Mesenchymal stem cell (in vitro differentiated cells and primary cell): ENCODE data around the gene TUNAR.

Experiments used
- DNase-seq: peaks from one replicate; pipeline ENCODE4 v3.0.0-alpha.2; 2013
- H2AFZ ChIP-seq: one replicate; pipeline ENCODE4 v1.6.1; 2013; ENCODE audit warnings: low read depth, mild to moderate bottlenecking, control low read depth, inconsistent platforms, low read length, moderate library complexity
- H2AK5ac ChIP-seq: 2 replicates; pipeline ENCODE4 v1.6.1; 2013; ENCODE audit warnings: low read length, moderate library complexity, mild to moderate bottlenecking, inconsistent platforms; ENCODE audit not compliant: severe bottlenecking
- H2BK120ac ChIP-seq: one replicate; pipeline ENCODE4 v1.6.1; 2013; ENCODE audit warnings: low read depth, mild to moderate bottlenecking, inconsistent platforms, low read length, moderate library complexity
- H2BK12ac ChIP-seq, 2 experiments: one replicate each; pipeline ENCODE4 v1.6.1; 2013; ENCODE audit warnings: inconsistent platforms in 2 of 2, low read length in 2 of 2, mild to moderate bottlenecking in 2 of 2, moderate library complexity in 2 of 2, control low read depth in 1 of 2
- H2BK15ac ChIP-seq: one replicate; pipeline ENCODE4 v1.6.1; 2013; ENCODE audit warnings: mild to moderate bottlenecking, low read depth, inconsistent platforms; ENCODE audit not compliant: poor library complexity, severe bottlenecking
- H2BK5ac ChIP-seq: 2 replicates; pipeline ENCODE4 v1.6.1; 2013; ENCODE audit warnings: low read depth, mild to moderate bottlenecking, low read length, control low read depth, inconsistent platforms; ENCODE audit not compliant: poor library complexity, severe bottlenecking
- H3K14ac ChIP-seq, 2 experiments: one replicate each; pipeline ENCODE4 v1.6.1; 2013; ENCODE audit warnings: inconsistent platforms in 2 of 2, low read length in 2 of 2, control low read depth in 1 of 2, mild to moderate bottlenecking in 1 of 2, moderate library complexity in 1 of 2
- H3K18ac ChIP-seq, 2 experiments: one replicate each; pipeline ENCODE4 v1.6.1; 2013; ENCODE audit warnings: inconsistent platforms in 2 of 2, low read length in 2 of 2, control low read depth in 1 of 2, low read depth in 1 of 2, mild to moderate bottlenecking in 1 of 2
- H3K23ac ChIP-seq, 2 experiments: one replicate each; pipeline ENCODE4 v1.6.1; 2013; ENCODE audit warnings: inconsistent platforms in 2 of 2, low read length in 2 of 2, mild to moderate bottlenecking in 2 of 2, moderate library complexity in 2 of 2, control low read depth in 1 of 2
- H3K27ac ChIP-seq: 2 replicates; pipeline ENCODE4 v1.5.1; 2013; ENCODE audit warnings: mild to moderate bottlenecking, moderate library complexity, low read length, control low read depth, inconsistent platforms; ENCODE audit not compliant: poor library complexity, severe bottlenecking
- H3K27me3 ChIP-seq, 2 experiments: 2 replicates each; pipeline versions ENCODE4 v1.6.1 to v1.7.0; 2013; ENCODE audit warnings: low read length in 2 of 2, mild to moderate bottlenecking in 2 of 2, moderate library complexity in 2 of 2, control low read depth in 1 of 2, inconsistent platforms in 1 of 2; ENCODE audit not compliant: control insufficient read depth in 1 of 2, insufficient read depth in 1 of 2
- H3K36me3 ChIP-seq, 2 experiments: 2 replicates each; pipeline versions ENCODE4 v1.6.1 to v1.7.0; 2013; ENCODE audit warnings: low read length in 2 of 2, control low read depth in 1 of 2, inconsistent platforms in 1 of 2, low read depth in 1 of 2, mild to moderate bottlenecking in 1 of 2; ENCODE audit not compliant: insufficient read depth in 2 of 2, control insufficient read depth in 1 of 2
- H3K4ac ChIP-seq, 2 experiments: one replicate each; pipeline ENCODE4 v1.6.1; 2013; ENCODE audit warnings: inconsistent platforms in 2 of 2, low read length in 2 of 2, mild to moderate bottlenecking in 2 of 2, moderate library complexity in 2 of 2, control low read depth in 1 of 2, low read depth in 1 of 2
- H3K4me1 ChIP-seq: 2 replicates; pipeline ENCODE4 v1.6.1; 2013; ENCODE audit warnings: low read depth, low read length, control low read depth; ENCODE audit not compliant: control insufficient read depth, insufficient read depth
- H3K4me2 ChIP-seq: 2 replicates; pipeline ENCODE4 v1.6.1; 2013; ENCODE audit warnings: low read length, mild to moderate bottlenecking, inconsistent platforms; ENCODE audit not compliant: poor library complexity, severe bottlenecking
- H3K4me3 ChIP-seq, 2 experiments: 2 replicates each; pipeline versions ENCODE4 v1.5.1 to v1.7.0; 2013; ENCODE audit warnings: low read length in 2 of 2, mild to moderate bottlenecking in 2 of 2, control low read depth in 1 of 2, low read depth in 1 of 2; ENCODE audit not compliant: insufficient read depth in 1 of 2
- H3K79me1 ChIP-seq: replicated peaks from 2 replicates; pipeline ENCODE4 v1.6.1; 2013; ENCODE audit warnings: mild to moderate bottlenecking, control low read depth, low read length, inconsistent platforms; ENCODE audit not compliant: poor library complexity, severe bottlenecking
- H3K9ac ChIP-seq: 2 replicates; pipeline ENCODE4 v1.7.0; 2013; ENCODE audit warnings: mild to moderate bottlenecking, low read length, moderate library complexity
- H3K9me3 ChIP-seq: 2 replicates; pipeline ENCODE4 v1.7.0; 2013; ENCODE audit warnings: mild to moderate bottlenecking, low read length; ENCODE audit not compliant: control insufficient read depth
- H4K8ac ChIP-seq: one replicate; pipeline ENCODE4 v1.6.1; 2013; ENCODE audit warnings: inconsistent platforms, mild to moderate bottlenecking, low read length, moderate library complexity
- H4K91ac ChIP-seq: one replicate; pipeline ENCODE4 v1.6.1; 2013; ENCODE audit warnings: mild to moderate bottlenecking, low read length, inconsistent platforms
- WGBS: methylation state at CpG from one replicate; pipeline ENCODE4 v1.1.7; 2013; ENCODE audit warnings: mixed read lengths; 5-methylcytosine and 5-hydroxymethylcytosine counted together

TUNAR gene

DNA sequence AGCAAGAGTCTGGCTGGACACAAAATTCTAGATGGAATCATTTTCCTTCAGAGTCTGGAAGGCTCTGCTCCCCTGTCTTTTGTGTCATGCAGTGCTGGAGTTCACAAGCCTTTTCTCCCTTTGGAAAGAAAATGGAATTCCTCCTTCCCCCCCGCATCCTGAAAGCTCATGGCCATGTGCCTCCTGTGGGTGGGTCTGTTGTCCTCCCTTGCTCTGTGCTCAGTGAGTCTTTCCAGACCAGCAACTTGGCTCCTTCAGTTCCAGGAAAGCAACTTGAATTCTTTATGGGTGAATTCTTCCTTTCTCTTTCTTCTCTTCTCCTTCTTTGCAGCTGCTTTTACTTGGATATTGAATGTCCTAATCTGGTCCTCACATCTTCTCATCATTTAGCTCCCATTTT is 70.2 kb downstream of the TUNAR start:
- Histone ChIP-seq H3K9ac (no peak overlapping the region), H3K4me1 (no peaks in the 10 kb centered on the region), H3K18ac (no peak overlapping the region), H3K4me2 (no peak overlapping the region), H3K14ac (no peak overlapping the region), H2BK120ac (no peak overlapping the region), H3K9me3 (no peaks in the 10 kb centered on the region), H3K23ac (no peak overlapping the region), H2BK15ac (no peak overlapping the region), H3K27me3 (peaks cover 0 to 11% of the 10 kb centered on the region in 2 experiments), H3K4ac (no peak overlapping the region), H3K27ac (no peak overlapping the region), H3K79me1 (no peaks in the 10 kb centered on the region), H3K36me3 (no peaks in the 10 kb centered on the region), H2BK5ac (no peak overlapping the region), H3K4me3 (no peak overlapping the region), H2AK5ac (no peak overlapping the region), H2BK12ac (no peak overlapping the region), H2AFZ (no peak overlapping the region), H4K8ac (no peak overlapping the region), H4K91ac (no peak overlapping the region)
- DNase-seq = no peak
- 58% methylated on average over 1 of the region's 1 CpG for WGBS

DNA sequence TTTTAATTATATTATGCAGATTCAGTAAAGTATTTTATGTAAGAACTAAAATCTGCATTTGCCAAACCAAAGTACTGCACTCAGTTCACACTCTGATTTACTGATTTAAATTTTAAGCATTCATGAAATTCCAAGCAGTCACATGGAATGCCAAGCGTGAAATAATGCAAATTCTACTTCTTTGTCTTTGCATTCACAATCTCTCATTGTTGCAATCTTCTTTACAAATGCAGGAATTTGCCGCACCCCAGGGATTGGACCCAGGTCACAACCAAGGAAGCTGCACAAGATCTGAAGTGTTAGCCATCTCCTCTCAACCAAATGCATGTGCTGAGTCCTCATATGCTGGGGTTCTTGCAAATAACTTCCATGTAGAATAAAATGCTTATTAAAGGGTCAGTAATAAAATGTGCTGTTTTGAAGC is 71.9 kb downstream of the TUNAR start:
- no peak overlapping the region for H3K4ac ChIP-seq
- WGBS = 0% methylated on average over 2 of the region's 2 CpGs
- no peak overlapping the region for H2BK15ac ChIP-seq
- no peak overlapping the region for H3K9ac ChIP-seq
- H3K36me3 ChIP-seq = no peaks in the 10 kb centered on the region
- H3K4me3 ChIP-seq = no peak overlapping the region
- H3K14ac ChIP-seq = no peak overlapping the region
- no peak overlapping the region for H2BK12ac ChIP-seq
- H4K91ac ChIP-seq = no peak overlapping the region
- no peak overlapping the region for H2BK5ac ChIP-seq
- no peaks in the 10 kb centered on the region for H3K79me1 ChIP-seq
- no peak overlapping the region for H3K18ac ChIP-seq
- no peak overlapping the region for H2AFZ ChIP-seq
- H2AK5ac ChIP-seq = no peak overlapping the region
- no peak overlapping the region for H3K27ac ChIP-seq
- H3K23ac ChIP-seq = no peak overlapping the region
- no peak overlapping the region for H4K8ac ChIP-seq
- H3K27me3 ChIP-seq = peaks cover 0 to 11% of the 10 kb centered on the region in 2 experiments
- no peaks in the 10 kb centered on the region for H3K4me1 ChIP-seq
- DNase-seq = no peak
- H2BK120ac ChIP-seq = no peak overlapping the region
- no peaks in the 10 kb centered on the region for H3K9me3 ChIP-seq
- no peak overlapping the region for H3K4me2 ChIP-seq

DNA sequence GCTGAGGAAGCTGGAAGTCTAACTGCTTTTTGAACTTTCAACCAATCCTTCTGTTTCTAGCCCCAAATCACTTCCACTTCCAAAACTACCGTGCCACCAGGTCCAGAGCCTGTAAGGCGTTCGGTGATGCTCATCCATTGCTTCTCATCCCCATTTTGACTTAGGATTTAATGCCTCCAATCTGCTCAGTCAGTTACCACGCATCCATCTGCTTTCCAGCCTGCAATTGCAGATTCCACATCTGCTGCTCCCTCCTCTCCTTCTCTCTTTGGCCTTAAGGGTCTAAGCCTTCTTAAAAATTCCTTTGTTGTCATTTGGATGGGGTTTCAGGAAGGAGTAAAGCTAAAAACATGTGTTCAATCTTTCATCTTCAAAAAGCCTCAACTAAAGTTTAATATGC is 74.7 kb downstream of the TUNAR start:
- Histone ChIP-seq H3K4me2 (no peak overlapping the region), H3K14ac (no peak overlapping the region), H3K23ac (no peak overlapping the region), H3K9me3 (no peaks in the 10 kb centered on the region), H3K18ac (no peak overlapping the region), H3K4me3 (no peak overlapping the region), H3K4ac (no peak overlapping the region), H4K91ac (no peak overlapping the region), H3K79me1 (no peaks in the 10 kb centered on the region), H2AK5ac (no peak overlapping the region), H3K4me1 (no peaks in the 10 kb centered on the region), H2AFZ (no peak overlapping the region), H2BK12ac (no peak overlapping the region), H3K36me3 (no peaks in the 10 kb centered on the region), H4K8ac (no peak overlapping the region), H3K27ac (no peak overlapping the region), H3K9ac (no peak overlapping the region), H2BK5ac (no peak overlapping the region), H2BK120ac (no peak overlapping the region), H3K27me3 (peaks cover 0 to 6% of the 10 kb centered on the region in 2 experiments), H2BK15ac (no peak overlapping the region)
- no peak for DNase-seq
- 69% methylated on average over 3 of the region's 4 CpGs for WGBS

DNA sequence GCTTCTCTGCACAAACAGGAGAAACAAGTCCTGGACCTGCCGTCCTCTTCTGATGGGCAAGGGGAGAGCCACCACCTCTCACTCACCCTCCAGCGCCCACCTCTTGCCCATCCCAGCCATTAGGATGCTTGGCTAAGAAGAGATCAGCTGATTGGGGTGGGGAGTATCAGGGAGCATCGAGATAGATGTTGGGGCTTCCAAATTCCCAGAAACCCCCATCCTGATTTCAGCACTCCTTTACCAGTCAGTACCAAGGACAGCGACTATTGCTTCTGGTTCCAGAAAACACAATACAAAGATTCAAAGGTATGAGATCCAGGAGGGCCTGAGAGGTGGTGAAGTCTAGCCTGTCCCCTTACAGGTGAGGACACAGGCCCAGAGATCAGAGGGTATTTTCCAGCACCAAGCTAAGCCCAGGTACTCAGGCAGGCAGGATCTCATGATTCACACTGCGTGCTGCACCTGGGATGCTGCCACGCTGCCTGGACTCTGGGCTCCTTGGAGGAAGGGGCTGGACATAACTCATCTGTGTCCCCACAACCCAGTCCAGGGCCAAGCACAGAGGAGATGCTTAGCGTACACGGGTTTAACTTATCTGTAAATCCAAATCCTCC is 76.6 kb downstream of the TUNAR start:
- H3K14ac ChIP-seq = no peak overlapping the region
- H2AFZ ChIP-seq = no peak overlapping the region
- no peak for DNase-seq
- H3K79me1 ChIP-seq = no peaks in the 10 kb centered on the region
- no peak overlapping the region for H3K4me3 ChIP-seq
- no peak overlapping the region for H3K18ac ChIP-seq
- 64% methylated on average over 5 of the region's 8 CpGs for WGBS
- no peak overlapping the region for H2BK15ac ChIP-seq
- H4K91ac ChIP-seq = no peak overlapping the region
- peaks cover 0 to 6% of the 10 kb centered on the region in 2 experiments for H3K27me3 ChIP-seq
- H3K4me2 ChIP-seq = no peak overlapping the region
- H2BK12ac ChIP-seq = no peak overlapping the region
- H4K8ac ChIP-seq = no peak overlapping the region
- no peak overlapping the region for H2BK5ac ChIP-seq
- no peaks in the 10 kb centered on the region for H3K36me3 ChIP-seq
- no peak overlapping the region for H3K23ac ChIP-seq
- H3K4me1 ChIP-seq = peaks cover 2% of the 10 kb centered on the region
- H3K4ac ChIP-seq = no peak overlapping the region
- no peaks in the 10 kb centered on the region for H3K9me3 ChIP-seq
- no peak overlapping the region for H2BK120ac ChIP-seq
- no peak overlapping the region for H2AK5ac ChIP-seq
- H3K9ac ChIP-seq = no peak overlapping the region
- no peak overlapping the region for H3K27ac ChIP-seq
